HepG2 (cell line): Measurements from ENCODE around the gene SYNJ2. TPM values are rescaled to one million over a fixed set of nuclear protein-coding genes. Genes with fewer than 3 reads are reported as not detected.

Experiments
- NONO ChIP-seq, 2 experiments: fragments of 450-650 bp in 1 of 2; sonication (generic) in 1 of 2; formaldehyde crosslinking in 1 of 2; IDR thresholded peaks in 1 of 2; conservative IDR thresholded peaks in 1 of 2; 2 replicates each; pipeline versions ENCODE4 v1.6.1 to v1.8.0; 2017 to 2022; ENCODE audit warnings: mild to moderate bottlenecking in 1 of 2, missing genetic modification reagents in 1 of 2, moderate library complexity in 1 of 2
- PAXIP1 ChIP-seq: sonication (generic); formaldehyde crosslinking; conservative IDR thresholded peaks from 2 replicates; pipeline ENCODE4 v1.4.0; 2020; ENCODE audit warnings: mild to moderate bottlenecking, missing genetic modification reagents, moderate library complexity
- REPIN1 ChIP-seq: sonication (generic); formaldehyde crosslinking; IDR thresholded peaks from 2 replicates; pipeline ENCODE4 v1.8.0; 2022; ENCODE audit warnings: missing genetic modification reagents, low read depth, mild to moderate bottlenecking, borderline replicate concordance
- RXRA ChIP-seq: sonication (generic); formaldehyde crosslinking; IDR thresholded peaks from 2 replicates; pipeline ENCODE4 v1.5.1; 2020; ENCODE audit warnings: missing genetic modification reagents
- ZFP91 ChIP-seq: sonication (generic); formaldehyde crosslinking; IDR thresholded peaks from 2 replicates; pipeline ENCODE4 v1.9.0; 2022; ENCODE audit warnings: missing genetic modification reagents, mild to moderate bottlenecking, borderline replicate concordance
- ZNF318 ChIP-seq: sonication (generic); formaldehyde crosslinking; IDR thresholded peaks from 2 replicates; pipeline ENCODE4 v1.4.0; 2020; ENCODE audit warnings: mild to moderate bottlenecking, missing genetic modification reagents
- ZNF501 ChIP-seq: sonication (generic); formaldehyde crosslinking; IDR thresholded peaks from 2 replicates; pipeline ENCODE4 v1.5.1; 2020; ENCODE audit warnings: mild to moderate bottlenecking, moderate library complexity, missing genetic modification reagents
- ZNF510 ChIP-seq: sonication (generic); formaldehyde crosslinking; IDR thresholded peaks from 2 replicates; pipeline ENCODE4 v1.4.0; 2020; ENCODE audit warnings: low read depth, mild to moderate bottlenecking, missing genetic modification reagents
- ZXDC ChIP-seq: sonication (generic); formaldehyde crosslinking; IDR thresholded peaks from 2 replicates; pipeline ENCODE4 v1.5.0; 2020; ENCODE audit warnings: mild to moderate bottlenecking, missing genetic modification reagents
- polyA plus RNA-seq, 8 experiments: library from polyadenylated mRNA; depleted of rRNA in 3 of 8; stranded (reverse) in 7 of 8; unstranded in 1 of 8; fragments of >200 nt; fragmentation: Illumina TruSeq in 4 of 8; extraction: Trizol in 4 of 8; gene quantifications; 2 replicates each; pipeline versions ENCODE4 v1.2.1 to v1.2.3, GENCODE V29; 2011 to 2016; ENCODE audit warnings: low read depth in 4 of 8, missing spikeins in 1 of 8, mixed read lengths in 1 of 8; ENCODE audit not compliant: insufficient read depth in 1 of 8
- total RNA-seq, 5 experiments: library from RNA; depleted of rRNA; stranded (reverse); fragments of >200 nt; fragmentation: Illumina TruSeq; extraction: Trizol; gene quantifications; 2 replicates each; pipeline ENCODE4 v1.2.3, GENCODE V29; 2016; ENCODE audit warnings: low read depth in 1 of 5

Gene SYNJ2
- total and polyA plus RNA-seq, 2 of the 13 experiments (the other 11 are each of a cell fraction or from before 2014, with no cell fraction given) = 39.1 to 57.6 TPM

GRCh38 chr6:157999168-158000051 is 17.7 kb downstream of the SYNJ2 start (continued):
- no peak for TF ChIP-seq PAXIP1 (CRISPR knock-in tag)
- TF ChIP-seq REPIN1 (CRISPR knock-in tag) = no peak
- TF ChIP-seq ZNF318 = peak; percentile 25; the same call in 1 of the 2 replicates
- TF ChIP-seq ZNF501 (CRISPR knock-in tag) = 0 out of 2 replicates have a peak, but pooled peaks have one; percentile 20
- TF ChIP-seq NONO (IDR thresholded peaks at IDR 0.05) = no peak
- peak; percentile 42; the same call in 1 of the 2 replicates for TF ChIP-seq NONO (CRISPR knock-in tag; conservative IDR thresholded peaks at IDR 0.05)
- TF ChIP-seq RXRA (CRISPR knock-in tag) = peak; percentile 40; the same call in 1 of the 2 replicates
- peak; percentile 76; the same call in 1 of the 2 replicates for TF ChIP-seq ZFP91
- TF ChIP-seq ZNF510 (CRISPR knock-in tag) = no peak
- no peak for TF ChIP-seq ZXDC (CRISPR knock-in tag)
